Memory B cell (primary cell): Measurements from ENCODE around the gene TMBIM4.

Experiments
- ATAC-seq: fragments of 150-1000 bp; cut with Tn5 transposase; 2 replicates; pipeline ENCODE4 v1.10.0; 2021; ENCODE audit warnings: low read depth, mild to moderate bottlenecking, moderate library complexity
- DNase-seq, 2 donors: peaks; one replicate each; pipeline ENCODE4 v3.0.0; 2022; ENCODE audit warnings: low spot score in 2 of 2
- H3K27ac Mint-ChIP-seq: one replicate; pipeline ENCODE4 v1.8.0; 2022; ENCODE audit warnings: mild to moderate bottlenecking, moderate library complexity, mixed read lengths
- H3K27me3 Mint-ChIP-seq: one replicate; pipeline ENCODE4 v1.8.0; 2022; ENCODE audit warnings: mixed read lengths
- H3K36me3 Mint-ChIP-seq: one replicate; pipeline ENCODE4 v1.8.0; 2022; ENCODE audit warnings: mild to moderate bottlenecking, mixed read lengths
- H3K4me1 Mint-ChIP-seq: one replicate; pipeline ENCODE4 v1.8.0; 2022; ENCODE audit warnings: mixed read lengths
- H3K4me3 Mint-ChIP-seq: one replicate; pipeline ENCODE4 v1.8.0; 2022; ENCODE audit warnings: mild to moderate bottlenecking, moderate library complexity, mixed read lengths
- H3K9me3 Mint-ChIP-seq: one replicate; pipeline ENCODE4 v1.8.0; 2022; ENCODE audit warnings: mixed read lengths

Gene TMBIM4

DNA sequence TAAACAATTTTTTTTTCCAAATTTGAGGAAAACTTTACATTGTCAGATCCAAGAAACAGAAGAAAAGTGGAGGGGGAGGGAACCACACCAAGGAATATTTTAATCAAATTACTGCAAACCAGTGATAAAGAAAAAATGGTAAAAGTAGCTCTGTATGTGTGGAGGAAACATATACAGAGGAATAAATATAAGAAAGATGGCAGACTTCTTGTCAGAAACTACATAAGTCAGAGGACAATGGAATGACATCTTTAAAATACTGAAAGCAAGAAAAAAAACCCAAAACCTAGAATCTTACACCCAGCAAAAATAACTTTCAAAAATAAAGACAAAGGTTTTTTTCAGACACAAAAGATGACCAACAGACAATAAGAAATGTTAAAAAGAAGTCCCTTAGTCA, 29.1 kb downstream of the TMBIM4 start:
- H3K4me1 Mint-ChIP-seq = peaks cover 8% of the 10 kb centered on the region
- H3K27me3 Mint-ChIP-seq = no peaks in the 10 kb centered on the region
- DNase-seq (no peak), ATAC-seq (no peak)
- H3K36me3 Mint-ChIP-seq = peaks cover 50% of the 10 kb centered on the region
- no peak overlapping the region for H3K4me3 Mint-ChIP-seq
- no peak overlapping the region for H3K27ac Mint-ChIP-seq
- H3K9me3 Mint-ChIP-seq = peaks cover 6% of the 10 kb centered on the region

- Mint-ChIP-seq H3K9me3 (peaks cover 6% of the 10 kb centered on the region), H3K27me3 (no peaks in the 10 kb centered on the region), H3K27ac (no peak overlapping the region), H3K36me3 (peaks cover 42% of the 10 kb centered on the region), H3K4me1 (peaks cover 3% of the 10 kb centered on the region), H3K4me3 (no peak overlapping the region)
- ATAC-seq = no peak
- no peak for DNase-seq
These were observed 30.5 kb downstream of the TMBIM4 start for GRCh38 chr12:66139328-66139727.

- H3K27me3 Mint-ChIP-seq = no peaks in the 10 kb centered on the region
- H3K9me3 Mint-ChIP-seq = peaks cover 6% of the 10 kb centered on the region
- ATAC-seq (no peak), DNase-seq (no peak)
- peaks cover 5% of the 10 kb centered on the region for H3K4me1 Mint-ChIP-seq
- peaks cover 35% of the 10 kb centered on the region for H3K36me3 Mint-ChIP-seq
- no peak overlapping the region for H3K4me3 Mint-ChIP-seq
- no peak overlapping the region for H3K27ac Mint-ChIP-seq
These were observed 31.9 kb downstream of the TMBIM4 start for GRCh38 chr12:66137937-66138336.

GRCh38 chr12:66132408-66132807, 37.4 kb downstream of the TMBIM4 start:
- no peak for ATAC-seq
- Mint-ChIP-seq H3K4me3 (no peak overlapping the region), H3K4me1 (peaks cover 22% of the 10 kb centered on the region), H3K9me3 (peaks cover 2% of the 10 kb centered on the region), H3K36me3 (peaks cover 16% of the 10 kb centered on the region), H3K27ac (no peak overlapping the region), H3K27me3 (no peaks in the 10 kb centered on the region)
- DNase-seq = no peak

GRCh38 chr12:66131067-66131688, 38.6 kb downstream of the TMBIM4 start:
- Mint-ChIP-seq H3K4me3 (peak overlapping the region; percentile 93), H3K27ac (peak overlapping the region; percentile 94), H3K36me3 (peaks cover 24% of the 10 kb centered on the region), H3K27me3 (no peaks in the 10 kb centered on the region), H3K9me3 (peaks cover 2% of the 10 kb centered on the region), H3K4me1 (peaks cover 28% of the 10 kb centered on the region)
- DNase-seq = no peak
- ATAC-seq = peak; percentile 49

GRCh38 chr12:66130267-66131066, 39.3 kb downstream of the TMBIM4 start, which contains the start of gene LLPH:
TSS of gene LLPH (minus strand) at chr12:66130750. CDS start at chr12:66129106, 1,644 bp downstream.
- H3K27me3 Mint-ChIP-seq = no peaks in the 10 kb centered on the region
- H3K4me3 Mint-ChIP-seq = peak within 1 kb of the TSS; percentile 93
- ATAC-seq (peak; percentile 97), DNase-seq (peak; percentile 77 to 78)
- peak within 1 kb of the TSS; percentile 94 for H3K27ac Mint-ChIP-seq
- H3K4me1 Mint-ChIP-seq = peaks cover 32% of the 10 kb centered on the region
- peaks cover 27% of the 10 kb centered on the region for H3K36me3 Mint-ChIP-seq
- H3K9me3 Mint-ChIP-seq = peaks cover 2% of the 10 kb centered on the region

DNA sequence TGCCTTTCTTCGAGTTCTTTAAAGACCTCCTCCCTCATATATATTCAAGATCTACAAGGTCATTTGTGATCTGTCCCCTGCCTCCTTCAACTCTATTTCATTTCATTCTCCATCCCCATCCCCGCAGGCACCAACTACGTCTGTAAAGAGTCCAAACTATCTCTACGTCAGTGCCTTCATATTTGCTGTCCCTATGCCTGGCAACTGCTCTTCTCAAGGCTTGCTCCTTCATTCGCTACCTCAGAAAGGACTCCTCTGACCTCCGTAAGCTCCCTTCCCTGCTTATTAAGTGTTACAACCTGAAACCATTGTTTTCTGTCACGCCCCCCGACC, 39.9 kb downstream of the TMBIM4 start:
- Mint-ChIP-seq H3K4me3 (peak overlapping the region; percentile 93), H3K9me3 (peaks cover 2% of the 10 kb centered on the region), H3K27ac (peak overlapping the region; percentile 94), H3K4me1 (peaks cover 32% of the 10 kb centered on the region), H3K27me3 (no peaks in the 10 kb centered on the region), H3K36me3 (peaks cover 31% of the 10 kb centered on the region)
- no peak for DNase-seq
- ATAC-seq = no peak

DNA sequence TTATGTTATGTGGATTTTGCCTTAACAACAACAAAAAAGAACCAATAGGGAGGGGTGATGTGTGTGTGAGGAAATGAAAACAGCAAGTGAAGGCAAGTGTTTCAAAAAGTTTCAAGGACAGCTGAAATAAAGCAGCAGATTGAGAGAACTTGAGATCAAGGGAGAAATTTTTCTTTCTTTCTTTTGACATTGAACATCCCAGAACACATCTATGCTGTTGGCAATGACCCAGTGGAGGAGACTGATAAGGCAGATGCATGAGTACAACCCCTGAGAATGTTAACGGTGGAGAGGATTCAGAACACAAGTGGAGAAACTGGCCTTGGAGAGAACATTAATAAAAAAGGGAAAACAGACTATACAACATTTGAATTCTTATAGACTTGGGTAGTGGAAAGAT, 42.1 kb downstream of the TMBIM4 start:
- H3K9me3 Mint-ChIP-seq = peaks cover 2% of the 10 kb centered on the region
- ATAC-seq (no peak), DNase-seq (no peak)
- no peak overlapping the region for H3K27ac Mint-ChIP-seq
- H3K36me3 Mint-ChIP-seq = peaks cover 41% of the 10 kb centered on the region
- no peak overlapping the region for H3K4me3 Mint-ChIP-seq
- H3K27me3 Mint-ChIP-seq = no peaks in the 10 kb centered on the region
- H3K4me1 Mint-ChIP-seq = peaks cover 35% of the 10 kb centered on the region

GRCh38 chr12:66120477-66120876, 49.3 kb downstream of the TMBIM4 start:
- H3K27me3 Mint-ChIP-seq = no peaks in the 10 kb centered on the region
- DNase-seq (no peak), ATAC-seq (no peak)
- H3K9me3 Mint-ChIP-seq = no peaks in the 10 kb centered on the region
- H3K4me3 Mint-ChIP-seq = no peak overlapping the region
- peaks cover 8% of the 10 kb centered on the region for H3K4me1 Mint-ChIP-seq
- peaks cover 27% of the 10 kb centered on the region for H3K36me3 Mint-ChIP-seq
- no peak overlapping the region for H3K27ac Mint-ChIP-seq

- Mint-ChIP-seq H3K4me1 (peaks cover 7% of the 10 kb centered on the region), H3K9me3 (no peaks in the 10 kb centered on the region), H3K36me3 (peaks cover 22% of the 10 kb centered on the region), H3K27ac (no peak overlapping the region), H3K27me3 (no peaks in the 10 kb centered on the region), H3K4me3 (no peak overlapping the region)
- no peak for DNase-seq
- no peak for ATAC-seq
These were observed 49.9 kb downstream of the TMBIM4 start for GRCh38 chr12:66119870-66120241.

DNA sequence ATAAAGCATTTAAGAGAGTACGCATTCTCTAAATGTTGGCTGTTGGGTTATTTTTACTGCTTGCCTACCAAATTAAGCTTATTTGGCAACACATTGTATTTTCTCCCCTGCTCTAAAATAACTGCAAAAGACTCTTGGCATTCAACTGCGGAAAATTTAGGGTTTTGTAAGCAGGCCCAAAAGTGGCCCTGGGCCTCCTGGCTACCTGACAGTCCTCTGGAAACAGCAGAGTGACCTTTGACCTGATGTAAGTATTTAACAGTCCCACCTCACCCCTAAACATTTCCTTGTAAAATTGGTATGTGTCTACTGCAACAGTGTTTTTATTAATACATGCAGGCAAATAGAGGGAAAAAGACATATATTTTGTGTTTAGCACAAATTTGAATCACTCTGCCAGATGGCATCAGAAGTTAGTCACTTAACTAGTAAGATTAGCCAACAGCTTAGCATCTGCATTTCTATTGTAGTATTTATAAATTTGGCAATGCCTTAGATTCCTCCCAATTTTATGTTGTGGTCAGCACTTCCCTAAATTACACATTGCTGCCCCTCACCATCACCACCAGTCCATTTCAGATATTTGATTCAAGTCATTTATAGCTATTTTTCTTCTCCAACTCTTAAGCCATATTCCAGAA, 50.4 kb downstream of the TMBIM4 start:
- Mint-ChIP-seq H3K4me3 (no peak overlapping the region), H3K9me3 (no peaks in the 10 kb centered on the region), H3K36me3 (peaks cover 18% of the 10 kb centered on the region), H3K27ac (no peak overlapping the region), H3K4me1 (peaks cover 3% of the 10 kb centered on the region), H3K27me3 (no peaks in the 10 kb centered on the region)
- ATAC-seq (no peak), DNase-seq (no peak)

GRCh38 chr12:66118240-66118891, 51.4 kb downstream of the TMBIM4 start:
- no peak for ATAC-seq

DNA sequence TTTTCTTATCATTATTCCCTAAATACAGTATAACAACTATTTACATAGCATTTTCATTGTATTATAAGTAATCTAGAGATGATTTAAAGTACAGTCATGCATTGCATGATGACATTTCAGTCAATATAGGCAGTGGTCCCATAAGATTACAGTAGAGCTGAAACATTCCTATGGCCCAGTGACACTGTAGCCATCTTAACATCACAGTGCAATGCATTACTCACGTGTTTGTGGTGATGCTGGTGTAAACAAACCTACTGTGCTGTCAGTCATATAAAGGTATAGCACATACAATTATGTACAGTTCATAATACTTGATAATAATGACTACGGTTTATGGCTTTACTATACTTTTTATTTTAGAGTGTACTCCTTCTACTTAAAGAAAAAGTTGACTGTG, 52.6 kb downstream of the TMBIM4 start:
- Mint-ChIP-seq H3K4me3 (no peak overlapping the region), H3K27ac (no peak overlapping the region), H3K27me3 (no peaks in the 10 kb centered on the region), H3K4me1 (peaks cover 5% of the 10 kb centered on the region), H3K9me3 (no peaks in the 10 kb centered on the region), H3K36me3 (peaks cover 13% of the 10 kb centered on the region)
- ATAC-seq (no peak), DNase-seq (no peak)

More at GRCh38 chr12:66118240-66118891, 51.4 kb downstream of the TMBIM4 start:
- H3K27me3 Mint-ChIP-seq = no peaks in the 10 kb centered on the region
- no peak for DNase-seq
- H3K4me1 Mint-ChIP-seq = peaks cover 5% of the 10 kb centered on the region
- H3K4me3 Mint-ChIP-seq = no peak overlapping the region
- no peaks in the 10 kb centered on the region for H3K9me3 Mint-ChIP-seq
- peaks cover 14% of the 10 kb centered on the region for H3K36me3 Mint-ChIP-seq
- H3K27ac Mint-ChIP-seq = no peak overlapping the region

DNA sequence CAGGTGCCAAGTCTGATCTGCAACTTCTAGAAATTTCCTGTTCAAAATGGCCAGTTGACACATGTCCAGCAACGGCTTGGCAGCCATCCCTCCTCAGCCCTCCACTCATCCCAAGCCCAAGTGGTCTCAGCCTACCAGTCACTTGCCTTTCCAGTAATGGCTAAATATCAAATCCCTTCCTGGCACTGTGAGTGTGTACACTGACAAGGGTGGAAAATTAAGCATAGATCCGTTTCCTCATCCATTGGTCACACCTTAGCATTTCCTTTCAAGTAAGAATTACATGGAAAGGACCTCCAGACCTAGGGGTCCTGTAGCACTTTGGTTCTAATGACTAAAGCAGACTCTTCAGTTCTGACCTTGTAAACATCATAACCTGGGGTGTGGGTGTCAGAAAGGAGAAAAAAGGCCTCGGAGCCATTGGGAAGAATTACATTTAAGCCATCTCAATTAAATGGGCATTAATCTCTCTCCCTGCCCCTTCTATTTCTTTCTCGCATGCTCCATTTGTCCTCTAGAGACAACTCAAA, 54.7 kb downstream of the TMBIM4 start:
- ATAC-seq (no peak), DNase-seq (no peak)
- Mint-ChIP-seq H3K9me3 (no peaks in the 10 kb centered on the region), H3K36me3 (peaks cover 9% of the 10 kb centered on the region), H3K27ac (no peak overlapping the region), H3K4me1 (peaks cover 5% of the 10 kb centered on the region), H3K27me3 (no peaks in the 10 kb centered on the region), H3K4me3 (no peak overlapping the region)
